ENCODE measurements around the gene ZIC1. TPM values are rescaled to one million over a fixed set of nuclear protein-coding genes. Genes with fewer than 3 reads are reported as not detected.
A peak's percentile ranks its signal among the peaks of the same experiment; 100 is the strongest.

Gene ZIC1
- total and polyA plus RNA-seq, 2 experiments from 2014 or later = 15.5 to 18.2 TPM

DNA sequence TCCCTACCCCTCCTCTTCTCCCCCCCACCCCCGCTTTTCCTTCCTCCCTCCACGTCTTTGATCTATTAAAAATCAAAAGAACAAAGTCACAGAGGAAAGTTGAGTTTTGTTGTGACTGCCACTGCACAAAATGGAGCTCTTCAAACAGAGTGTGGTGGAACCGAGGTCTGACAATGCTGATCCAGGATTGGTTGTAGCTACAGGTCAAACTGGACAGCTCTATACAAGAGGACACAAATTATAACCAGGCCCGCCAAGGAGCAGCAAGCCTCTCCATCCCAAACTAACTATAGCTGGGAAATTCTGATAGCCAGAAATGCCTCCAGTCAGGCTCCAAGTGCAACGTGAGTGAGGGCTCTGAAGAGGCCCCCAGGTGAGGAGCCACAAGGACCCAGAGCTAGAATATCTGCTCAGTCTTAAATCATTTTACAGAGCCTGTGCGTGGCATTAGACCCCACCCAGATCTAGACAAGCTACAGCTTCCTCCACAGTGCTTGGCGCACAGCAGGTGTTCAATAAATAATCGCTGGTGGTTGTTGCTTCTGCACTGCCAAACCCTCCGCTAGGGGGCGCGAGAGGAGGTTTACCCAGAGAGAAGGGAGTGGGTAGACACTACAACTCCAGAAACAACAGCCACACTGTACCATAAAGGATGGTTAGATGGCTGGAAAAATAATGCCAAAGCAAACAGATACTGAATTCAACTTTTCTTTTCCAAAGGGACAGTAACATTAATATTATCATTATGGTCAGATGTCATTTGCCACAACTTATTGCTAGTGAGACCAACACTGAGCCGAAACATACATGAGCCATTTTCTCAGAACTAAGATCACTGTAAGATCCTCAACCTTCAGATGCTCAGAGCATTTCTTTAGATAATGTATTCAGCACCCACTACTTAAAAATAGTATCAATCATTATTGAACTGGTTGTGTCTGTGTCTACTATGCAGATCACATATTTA is 47.4 kb upstream of the ZIC1 start:
- no peaks in the 10 kb centered on the region for H3K9me3 ChIP-seq (ENCODE audit: low read depth)
- H3K36me3 ChIP-seq (ENCODE audit: low read depth) = no peaks in the 10 kb centered on the region
- no peaks in the 10 kb centered on the region for H3K9me2 ChIP-seq (ENCODE audit: insufficient read depth)
- no peaks in the 10 kb centered on the region for H3F3A ChIP-seq (ENCODE audit: insufficient read depth)
- no peaks in the 10 kb centered on the region for H3K4me1 ChIP-seq (ENCODE audit: insufficient read depth)
- TF ChIP-seq EZH2 (IDR thresholded peaks at IDR 0.05; ENCODE audit: insufficient read depth, poor library complexity, severe bottlenecking) (no peak), EZH2phosphoT487 (IDR thresholded peaks at IDR 0.05; ENCODE audit: insufficient read depth, low read depth) (no peak)
- peak overlapping the region; percentile 36; the same call in 1 of the 2 replicates for H2AFZ ChIP-seq
- H3K4me3 ChIP-seq = 0 out of 2 replicates have a peak overlapping the region, but pooled peaks have one; percentile 38
- H3K79me2 ChIP-seq (ENCODE audit: insufficient read depth) = no peaks in the 10 kb centered on the region
- peak; percentile 41 for DNase-seq
- in situ Hi-C loops (cut with MboI) = no loop called here
- H3K4me2 ChIP-seq (ENCODE audit: unreplicated experiment) = no peak overlapping the region
- H3K9ac ChIP-seq = no peak overlapping the region
- 37 to 48% methylated on average over 12 of the region's 12 CpGs for WGBS, 2 experiments (ENCODE audit: low coverage in 1 of 2, low lambda C conversion rate in 2 of 2, missing lambda C conversion rate in 2 of 2)
- H3K27me3 ChIP-seq (replicated peaks; ENCODE audit: insufficient read depth) = peaks cover 68% of the 10 kb centered on the region
- no peak overlapping the region for H3K27ac ChIP-seq
- no peaks in the 10 kb centered on the region for H4K20me1 ChIP-seq (ENCODE audit: insufficient read depth)

DNA sequence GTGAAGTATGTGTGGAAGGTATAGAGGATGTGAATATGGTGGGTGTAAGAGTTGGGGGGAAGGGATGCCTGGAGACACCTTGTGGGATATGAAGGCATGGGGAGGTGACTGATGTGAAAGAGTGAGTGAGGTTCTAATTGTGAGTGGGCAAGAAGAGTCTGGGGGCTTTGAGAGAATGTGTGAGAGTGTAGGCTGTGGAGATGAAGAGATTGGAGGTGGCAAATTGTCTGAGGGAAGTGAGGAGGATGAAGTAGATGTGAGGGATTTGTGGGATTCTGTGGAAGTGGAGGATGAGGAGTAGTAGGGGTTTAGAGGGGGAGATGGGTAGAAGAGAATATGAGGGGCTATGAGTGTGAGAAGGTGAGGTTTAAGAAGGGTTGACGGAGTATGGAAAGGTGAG is 44.4 kb upstream of the ZIC1 start:
- no peak overlapping the region for H3K27ac ChIP-seq
- H3K36me3 ChIP-seq (ENCODE audit: low read depth) = no peaks in the 10 kb centered on the region
- no peak for DNase-seq
- no peak for TF ChIP-seq EZH2phosphoT487 (IDR thresholded peaks at IDR 0.05; ENCODE audit: insufficient read depth, low read depth)
- TF ChIP-seq EZH2 (IDR thresholded peaks at IDR 0.05; ENCODE audit: insufficient read depth, poor library complexity, severe bottlenecking) = no peak
- no peaks in the 10 kb centered on the region for H3K9me2 ChIP-seq (ENCODE audit: insufficient read depth)
- H3F3A ChIP-seq (ENCODE audit: insufficient read depth) = no peaks in the 10 kb centered on the region
- H3K9ac ChIP-seq = no peak overlapping the region
- WGBS, 2 experiments (ENCODE audit: low coverage in 1 of 2, low lambda C conversion rate in 2 of 2, missing lambda C conversion rate in 2 of 2) = 64 to 67% methylated on average over 1 of the region's 1 CpG
- H3K4me3 ChIP-seq = no peak overlapping the region
- H3K79me2 ChIP-seq (ENCODE audit: insufficient read depth) = no peaks in the 10 kb centered on the region
- peaks cover 69% of the 10 kb centered on the region for H3K27me3 ChIP-seq (replicated peaks; ENCODE audit: insufficient read depth)
- in situ Hi-C loops (cut with MboI) = no loop called here
- H3K4me2 ChIP-seq (ENCODE audit: unreplicated experiment) = no peak overlapping the region
- H2AFZ ChIP-seq = no peak overlapping the region
- H3K9me3 ChIP-seq (ENCODE audit: low read depth) = no peaks in the 10 kb centered on the region
- H4K20me1 ChIP-seq (ENCODE audit: insufficient read depth) = no peaks in the 10 kb centered on the region
- H3K4me1 ChIP-seq (ENCODE audit: insufficient read depth) = no peaks in the 10 kb centered on the region

DNA sequence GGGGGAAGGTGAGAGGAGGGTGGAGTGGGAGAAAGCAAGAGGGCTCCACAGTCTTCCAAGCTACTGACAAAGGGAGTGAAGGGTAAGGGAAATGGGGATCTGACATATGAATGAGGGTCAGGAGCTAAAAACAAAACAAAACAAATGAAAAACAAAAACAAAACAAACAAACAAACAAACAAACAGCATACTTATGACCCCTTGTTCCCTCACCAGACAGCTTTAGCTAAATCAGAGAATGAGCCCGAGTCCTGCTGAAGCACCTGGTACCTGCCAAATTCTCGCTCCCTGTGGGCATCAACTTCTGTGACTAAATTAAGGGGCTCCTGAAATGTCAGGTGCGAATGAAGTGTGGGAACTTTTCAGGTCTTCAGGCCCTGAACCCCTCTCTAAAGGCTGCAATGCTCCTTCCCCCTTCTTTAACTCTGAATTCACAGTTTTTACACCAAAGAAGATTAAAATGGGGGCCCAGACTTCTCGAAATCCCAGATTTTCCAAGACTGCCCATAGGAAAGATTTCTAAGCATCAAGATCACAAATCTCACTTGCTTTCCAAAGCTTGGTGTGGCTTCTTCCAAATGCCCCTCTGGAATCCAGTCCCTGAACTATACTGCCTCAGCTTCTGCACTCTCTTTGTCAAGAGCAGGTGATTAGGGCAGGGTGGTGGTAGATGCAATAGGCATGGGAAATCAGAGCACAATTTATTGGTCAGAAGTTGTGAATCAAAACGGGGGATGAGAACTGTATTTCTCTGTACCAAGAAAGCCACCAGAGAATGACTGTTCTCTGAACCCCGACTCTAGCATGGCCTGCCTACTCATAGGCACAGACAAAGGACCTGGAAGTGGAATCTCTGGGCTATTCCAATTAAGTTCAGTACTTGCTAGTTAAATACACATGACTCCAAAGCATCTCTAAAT is 43.7 kb upstream of the ZIC1 start:
- no peak overlapping the region for H2AFZ ChIP-seq
- H3F3A ChIP-seq (ENCODE audit: insufficient read depth) = no peaks in the 10 kb centered on the region
- H3K27me3 ChIP-seq (replicated peaks; ENCODE audit: insufficient read depth) = peaks cover 69% of the 10 kb centered on the region
- H3K4me1 ChIP-seq (ENCODE audit: insufficient read depth) = no peaks in the 10 kb centered on the region
- no peak overlapping the region for H3K4me2 ChIP-seq (ENCODE audit: unreplicated experiment)
- no peaks in the 10 kb centered on the region for H3K9me2 ChIP-seq (ENCODE audit: insufficient read depth)
- no peaks in the 10 kb centered on the region for H3K79me2 ChIP-seq (ENCODE audit: insufficient read depth)
- no peak overlapping the region for H3K9ac ChIP-seq
- H3K27ac ChIP-seq = no peak overlapping the region
- H3K4me3 ChIP-seq = no peak overlapping the region
- no peaks in the 10 kb centered on the region for H3K9me3 ChIP-seq (ENCODE audit: low read depth)
- 69% methylated on average over 6 of the region's 6 CpGs for WGBS, 2 experiments (ENCODE audit: low coverage in 1 of 2, low lambda C conversion rate in 2 of 2, missing lambda C conversion rate in 2 of 2)
- no peak for DNase-seq
- H4K20me1 ChIP-seq (ENCODE audit: insufficient read depth) = no peaks in the 10 kb centered on the region
- H3K36me3 ChIP-seq (ENCODE audit: low read depth) = no peaks in the 10 kb centered on the region
- in situ Hi-C loops (cut with MboI) = no loop called here
- TF ChIP-seq EZH2 (IDR thresholded peaks at IDR 0.05; ENCODE audit: insufficient read depth, poor library complexity, severe bottlenecking) (no peak), EZH2phosphoT487 (IDR thresholded peaks at IDR 0.05; ENCODE audit: insufficient read depth, low read depth) (no peak)

DNA sequence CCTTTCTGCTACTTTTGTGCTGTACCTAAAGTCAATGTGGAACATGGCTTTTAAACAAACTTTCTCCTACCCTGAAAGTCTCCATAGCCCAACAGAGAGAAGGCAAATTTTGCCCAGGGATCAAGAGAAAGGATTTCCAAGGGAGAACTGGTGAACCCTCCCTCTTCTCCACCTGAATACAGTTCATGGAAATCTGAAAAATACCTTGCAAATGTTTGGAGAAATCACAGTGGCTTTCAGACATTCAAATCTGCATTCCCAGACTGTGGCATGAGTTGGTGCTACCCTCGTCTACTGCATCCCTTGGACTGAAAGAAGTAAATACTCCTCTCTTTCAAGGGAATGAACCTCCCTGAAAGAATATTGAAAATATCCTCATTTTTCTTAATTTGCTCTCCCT is 41.5 kb upstream of the ZIC1 start:
- Histone ChIP-seq H3K4me3 (no peak overlapping the region), H3K79me2 (ENCODE audit: insufficient read depth) (no peaks in the 10 kb centered on the region), H2AFZ (no peak overlapping the region), H3F3A (ENCODE audit: insufficient read depth) (no peaks in the 10 kb centered on the region), H3K4me2 (ENCODE audit: unreplicated experiment) (no peak overlapping the region), H3K27me3 (replicated peaks; ENCODE audit: insufficient read depth) (peaks cover 82% of the 10 kb centered on the region), H3K9me2 (ENCODE audit: insufficient read depth) (no peaks in the 10 kb centered on the region), H3K4me1 (ENCODE audit: insufficient read depth) (no peaks in the 10 kb centered on the region), H3K27ac (no peak overlapping the region), H3K9ac (no peak overlapping the region), H3K9me3 (ENCODE audit: low read depth) (no peaks in the 10 kb centered on the region), H4K20me1 (ENCODE audit: insufficient read depth) (no peaks in the 10 kb centered on the region), H3K36me3 (ENCODE audit: low read depth) (no peaks in the 10 kb centered on the region)
- TF ChIP-seq EZH2phosphoT487 (IDR thresholded peaks at IDR 0.05; ENCODE audit: insufficient read depth, low read depth) = no peak
- no peak for TF ChIP-seq EZH2 (IDR thresholded peaks at IDR 0.05; ENCODE audit: insufficient read depth, poor library complexity, severe bottlenecking)
- 44 to 58% methylated on average over 1 of the region's 1 CpG for WGBS, 2 experiments (ENCODE audit: low coverage in 1 of 2, low lambda C conversion rate in 2 of 2, missing lambda C conversion rate in 2 of 2)
- in situ Hi-C loops (cut with MboI) = no loop called here
- no peak for DNase-seq
